Gastroesophageal sphincter (tissue), 3 donors: ENCODE measurements around the gene FRMD5.

Source experiments
- CTCF ChIP-seq, 4 experiments: fragments of 200-600 bp in 2 of 4; fragments of 450-650 bp in 2 of 4; sonication (generic) in 1 of 4; IDR thresholded peaks; one replicate each; pipeline ENCODE4 v1.5.1; 2017 to 2019; ENCODE audit warnings: antibody characterized with exemption in 4 of 4, mild to moderate bottlenecking in 2 of 4, moderate library complexity in 2 of 4
- EP300 ChIP-seq: sonication (generic); formaldehyde crosslinking; IDR thresholded peaks from one replicate; pipeline ENCODE4 v1.6.1; 2017; ENCODE audit warnings: antibody characterized with exemption, mild to moderate bottlenecking
- POLR2A ChIP-seq, 2 donors: fragments of 450-650 bp; IDR thresholded peaks; one replicate each; pipeline ENCODE4 v1.6.1; 2017; ENCODE audit warnings: antibody characterized with exemption in 2 of 2, mild to moderate bottlenecking in 2 of 2, moderate library complexity in 1 of 2
- POLR2AphosphoS5 ChIP-seq: sonication (generic); formaldehyde crosslinking; IDR thresholded peaks from one replicate; pipeline ENCODE4 v1.6.1; 2017; ENCODE audit warnings: antibody characterized with exemption

- TF ChIP-seq EP300, result no peak
- no peak for TF ChIP-seq CTCF (IDR thresholded peaks at IDR 0.05)
- no peak for TF ChIP-seq POLR2A (IDR thresholded peaks at IDR 0.05)
- no peak for TF ChIP-seq POLR2AphosphoS5
These were observed 49.6 kb downstream of the FRMD5 start for GRCh38 chr15:44145495-44145894.
